Measurements from ENCODE around the gene KAT8. TPM values are rescaled to one million over a fixed set of nuclear protein-coding genes. Genes with fewer than 3 reads are reported as not detected.

Gene KAT8
- total and polyA plus RNA-seq, 2 of the 13 experiments (the other 11 are each of a cell fraction or from before 2014, with no cell fraction given), result 79.0 to 84.2 TPM

GRCh38 chr16:31093132-31093703, 24.2 kb upstream of the KAT8 start (continued):
- TF ChIP-seq ZBTB40 (IDR thresholded peaks at IDR 0.05), result no peak
- 0 out of 2 replicates have a peak, but pooled peaks have one; percentile 13 for TF ChIP-seq ZBTB40 (CRISPR knock-in tag; IDR thresholded peaks at IDR 0.05)
- no peak for TF ChIP-seq ZFAT (CRISPR knock-in tag; conservative IDR thresholded peaks at IDR 0.05)
- no peak for TF ChIP-seq ZNF441 (CRISPR knock-in tag; IDR thresholded peaks at IDR 0.05; ENCODE audit: borderline replicate concordance)
- TF ChIP-seq NCOA1 (CRISPR knock-in tag; IDR thresholded peaks at IDR 0.05), result no peak
- peak; percentile 65; the same call in 1 of the 2 replicates for TF ChIP-seq ZGPAT (CRISPR knock-in tag; IDR thresholded peaks at IDR 0.05)
- peak; percentile 21; the same call in 1 of the 2 replicates for TF ChIP-seq HOXA5 (CRISPR knock-in tag; IDR thresholded peaks at IDR 0.05)
- no peak for TF ChIP-seq ZNF572 (CRISPR knock-in tag; IDR thresholded peaks at IDR 0.05)
- no peak for TF ChIP-seq SNRNP70 (IDR thresholded peaks at IDR 0.05; ENCODE audit: low read depth, low read length)
- TF ChIP-seq PLSCR1 (CRISPR knock-in tag; IDR thresholded peaks at IDR 0.05; ENCODE audit: borderline replicate concordance), result no peak
- TF ChIP-seq SAFB2 (CRISPR knock-in tag; IDR thresholded peaks at IDR 0.05; ENCODE audit: borderline replicate concordance, low read depth), result no peak
- no peak for TF ChIP-seq E2F1 (CRISPR knock-in tag; IDR thresholded peaks at IDR 0.05)
- TF ChIP-seq SMAD3 (CRISPR knock-in tag; IDR thresholded peaks at IDR 0.05), result 0 out of 2 replicates have a peak, but pooled peaks have one; percentile 51

Data from HepG2 (cell line).